Tibial artery (tissue), 4 donors: ENCODE results near the gene AJM1.
A peak's percentile ranks its signal among the peaks of the same experiment; 100 is the strongest.
"Not testable (repeated sequence)": the region's sequence is repeated elsewhere in the genome, so short reads cannot be mapped to it uniquely, and the experiment has no call there.

Experiments
- DNase-seq, 2 donors: peaks; one replicate each; pipeline ENCODE4 v3.0.0-alpha.2; 2019
- H3K27ac ChIP-seq, 2 donors: fragments of 200-600 bp; sonication (generic) in 1 of 2; 1 replicate in 1 of 2; 2 replicates in 1 of 2; pipeline ENCODE4 v1.5.1; 2018 to 2019; ENCODE audit warnings: mild to moderate bottlenecking in 1 of 2
- H3K27me3 ChIP-seq, 2 donors: fragments of 200-600 bp; sonication (generic) in 1 of 2; one replicate each; pipeline versions ENCODE4 v1.5.1 to v1.6.0; 2016 to 2019
- H3K36me3 ChIP-seq, 3 donors: fragments of 200-600 bp; sonication (generic) in 2 of 3; one replicate each; pipeline ENCODE4 v1.5.1; 2016 to 2019; ENCODE audit warnings: mild to moderate bottlenecking in 2 of 3
- H3K4me1 ChIP-seq, 4 donors: fragments of 200-600 bp; sonication (generic) in 2 of 4; 1 replicate in 3 of 4; 2 replicates in 1 of 4; pipeline ENCODE4 v1.5.1; 2016 to 2019
- H3K4me3 ChIP-seq, 2 donors: fragments of 200-600 bp; sonication (generic) in 1 of 2; 1 replicate in 1 of 2; 2 replicates in 1 of 2; pipeline ENCODE4 v1.5.1; 2018 to 2019; ENCODE audit warnings: mild to moderate bottlenecking in 2 of 2
- H3K9me3 ChIP-seq, 3 donors: fragments of 200-600 bp; sonication (generic) in 1 of 3; one replicate each; pipeline ENCODE4 v1.5.1; 2016 to 2019
- intact Hi-C: fragments of 100-400 bp; cut with DNase I; formaldehyde crosslinking; loops from one replicate; pipeline ENCODE4 v1.15.0; 2023; ENCODE audit warnings: low total_unique reads
- TF ChIP-seq, protein P1 (sequence below), 2 experiments: fragments of 200-600 bp in 1 of 2; fragments of 450-650 bp in 1 of 2; IDR thresholded peaks; one replicate each; pipeline ENCODE4 v1.5.1; 2017 to 2019; ENCODE audit warnings: antibody characterized with exemption in 2 of 2, mild to moderate bottlenecking in 1 of 2, moderate library complexity in 1 of 2

Gene AJM1

DNA sequence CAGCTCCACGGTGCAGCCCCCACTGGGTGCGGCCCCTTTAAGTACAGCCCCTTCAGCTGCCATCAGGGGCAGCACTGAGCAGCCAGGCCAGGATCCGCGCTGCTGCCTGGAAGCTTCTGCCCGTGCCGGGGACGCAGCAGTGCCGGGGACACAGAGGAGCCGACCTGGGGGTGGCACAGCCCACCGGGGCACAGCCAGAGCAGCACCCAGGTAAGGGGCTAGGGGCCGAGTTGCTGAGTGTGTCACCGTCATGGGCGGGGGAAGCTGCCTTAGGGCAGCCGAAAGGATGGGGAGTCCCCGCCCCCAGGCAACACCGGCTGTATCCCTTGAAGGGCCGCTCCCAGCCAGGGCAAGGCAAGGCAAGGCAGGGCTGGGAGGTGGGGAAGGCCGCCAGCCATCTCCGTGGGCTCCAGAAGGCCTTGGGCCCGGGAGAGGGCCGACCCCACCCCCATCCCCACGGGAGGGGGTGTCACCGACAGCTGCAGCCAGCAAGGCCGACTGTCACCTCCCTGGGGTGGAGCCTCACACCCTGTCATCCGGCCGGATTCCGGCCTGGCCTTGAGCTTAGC, at the start of gene AJM1:
Gene AJM1, plus strand, starts transcription at position 99 of the 569 bp plus-strand sequence. CDS start 1,937 bp downstream, outside the sequence.
- Histone ChIP-seq H3K27me3 (peaks cover 3 to 47% of the 10 kb centered on the region in 2 donors), H3K27ac (peak within 1 kb of the TSS in 1 of 2 donors; percentile 26), H3K4me1 (peaks cover 0 to 71% (median 50%) of the 10 kb centered on the region in 4 donors), H3K36me3 (peaks cover 12 to 38% (median 21%) of the 10 kb centered on the region in 3 donors), H3K4me3 (peak within 1 kb of the TSS; percentile 35 to 51)
- intact Hi-C loops, result loop anchor here (5.0 kb wide), 2 partner anchors 35 to 185 kb away; partner anchors contain the start of genes ABCA2 and RABL6
- peak; percentile 69 to 84 for DNase-seq
- not testable (repeated sequence) for H3K9me3 ChIP-seq
- TF ChIP-seq, protein P1, sequence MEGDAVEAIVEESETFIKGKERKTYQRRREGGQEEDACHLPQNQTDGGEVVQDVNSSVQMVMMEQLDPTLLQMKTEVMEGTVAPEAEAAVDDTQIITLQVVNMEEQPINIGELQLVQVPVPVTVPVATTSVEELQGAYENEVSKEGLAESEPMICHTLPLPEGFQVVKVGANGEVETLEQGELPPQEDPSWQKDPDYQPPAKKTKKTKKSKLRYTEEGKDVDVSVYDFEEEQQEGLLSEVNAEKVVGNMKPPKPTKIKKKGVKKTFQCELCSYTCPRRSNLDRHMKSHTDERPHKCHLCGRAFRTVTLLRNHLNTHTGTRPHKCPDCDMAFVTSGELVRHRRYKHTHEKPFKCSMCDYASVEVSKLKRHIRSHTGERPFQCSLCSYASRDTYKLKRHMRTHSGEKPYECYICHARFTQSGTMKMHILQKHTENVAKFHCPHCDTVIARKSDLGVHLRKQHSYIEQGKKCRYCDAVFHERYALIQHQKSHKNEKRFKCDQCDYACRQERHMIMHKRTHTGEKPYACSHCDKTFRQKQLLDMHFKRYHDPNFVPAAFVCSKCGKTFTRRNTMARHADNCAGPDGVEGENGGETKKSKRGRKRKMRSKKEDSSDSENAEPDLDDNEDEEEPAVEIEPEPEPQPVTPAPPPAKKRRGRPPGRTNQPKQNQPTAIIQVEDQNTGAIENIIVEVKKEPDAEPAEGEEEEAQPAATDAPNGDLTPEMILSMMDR (IDR thresholded peaks at IDR 0.05), result peak; percentile 87 to 93

DNA sequence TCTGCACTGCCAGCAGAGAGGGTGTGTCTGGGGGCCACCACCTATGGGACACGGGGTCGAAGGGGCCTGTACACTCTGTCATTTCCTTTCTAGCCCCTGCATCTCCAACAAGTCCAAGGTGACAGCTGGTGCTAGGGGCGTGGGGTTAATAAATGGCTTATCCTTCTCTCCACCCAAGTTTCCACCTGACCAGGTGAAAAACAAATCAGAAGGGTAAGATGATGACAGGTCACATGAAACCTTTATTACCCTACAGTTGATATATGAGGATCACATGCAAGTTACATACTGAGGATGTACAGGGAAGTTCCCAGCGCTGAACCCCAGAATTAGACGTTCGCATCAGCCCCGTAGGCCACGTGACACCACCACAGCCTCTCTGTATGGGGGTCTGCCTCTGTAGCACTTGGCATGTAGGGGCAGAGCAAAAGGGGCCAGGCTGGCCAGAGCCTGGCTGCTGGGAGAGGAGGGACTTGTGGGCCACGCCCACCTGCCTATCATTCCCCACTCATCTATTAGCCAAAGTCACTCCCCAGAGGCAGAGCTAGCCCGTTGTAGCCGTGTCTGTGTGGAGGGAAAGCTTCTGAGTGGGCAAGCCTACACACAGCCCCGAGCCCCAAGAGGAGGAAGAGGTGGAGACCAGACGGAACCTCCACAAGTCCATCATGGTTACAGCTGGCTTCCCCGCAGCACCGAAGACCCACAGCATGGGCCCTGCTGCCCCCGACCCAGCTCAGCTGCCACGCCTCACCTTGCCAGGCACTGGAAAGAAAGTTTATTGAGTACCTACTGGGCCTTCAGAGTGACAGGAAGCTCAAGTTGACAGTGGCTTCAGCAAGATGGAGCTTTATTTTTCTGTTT, 49.0 kb upstream of the AJM1 start:
- no peak for DNase-seq
- peaks cover 0 to 33% (median 13%) of the 10 kb centered on the region in 4 donors for H3K4me1 ChIP-seq
- no peaks in the 10 kb centered on the region for H3K9me3 ChIP-seq
- TF ChIP-seq, protein P1 (IDR thresholded peaks at IDR 0.05), result no peak
- H3K27me3 ChIP-seq, result peaks cover 0 to 34% of the 10 kb centered on the region in 2 donors
- H3K36me3 ChIP-seq, result peaks cover 0 to 19% (median 0%) of the 10 kb centered on the region in 3 donors
- H3K27ac ChIP-seq, result no peak overlapping the region
- intact Hi-C loops, result loop anchor here (5.0 kb wide), 1 partner anchor 149 kb away; the partner anchor contains the start of gene FBXW5
- no peak overlapping the region for H3K4me3 ChIP-seq

DNA sequence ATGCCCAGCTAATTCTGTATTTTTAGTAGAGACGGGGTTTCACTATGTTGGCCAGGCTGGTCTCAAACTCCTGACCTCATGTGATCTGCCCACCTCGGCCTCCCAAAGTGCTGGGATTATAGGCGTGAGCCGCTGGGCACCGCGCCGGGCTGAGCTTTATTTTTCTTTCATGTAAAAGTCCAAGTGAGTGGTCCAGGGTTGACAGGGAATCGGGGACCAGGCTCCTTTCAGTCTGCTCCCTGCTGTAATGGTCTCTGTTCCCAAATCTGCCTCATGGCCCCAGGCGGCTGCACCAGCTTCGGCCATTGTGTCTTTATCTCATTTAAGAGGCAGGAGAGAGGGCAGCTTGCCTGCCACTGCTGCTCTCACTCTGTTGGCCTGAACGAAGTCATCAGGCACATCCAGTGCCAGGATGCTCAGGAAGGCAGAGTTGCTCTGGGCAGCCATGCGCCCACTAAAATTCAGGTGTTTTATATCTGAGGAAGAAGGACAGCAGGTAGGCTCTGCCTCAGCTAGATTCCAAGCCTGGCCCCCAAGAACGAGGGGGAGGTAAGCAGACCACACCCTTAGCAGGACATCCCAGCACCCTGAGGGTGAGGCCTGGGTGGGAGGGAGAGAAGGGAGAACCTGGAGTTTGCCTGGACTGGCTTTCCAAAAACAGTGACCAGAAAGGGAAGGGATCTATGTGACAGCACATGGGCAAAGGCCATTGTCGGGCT, 47.8 kb upstream of the AJM1 start:
- peaks cover 0 to 36% (median 14%) of the 10 kb centered on the region in 4 donors for H3K4me1 ChIP-seq
- intact Hi-C loops, result loop anchor here (5.0 kb wide), 1 partner anchor 148 kb away; the partner anchor contains the start of gene FBXW5

DNA sequence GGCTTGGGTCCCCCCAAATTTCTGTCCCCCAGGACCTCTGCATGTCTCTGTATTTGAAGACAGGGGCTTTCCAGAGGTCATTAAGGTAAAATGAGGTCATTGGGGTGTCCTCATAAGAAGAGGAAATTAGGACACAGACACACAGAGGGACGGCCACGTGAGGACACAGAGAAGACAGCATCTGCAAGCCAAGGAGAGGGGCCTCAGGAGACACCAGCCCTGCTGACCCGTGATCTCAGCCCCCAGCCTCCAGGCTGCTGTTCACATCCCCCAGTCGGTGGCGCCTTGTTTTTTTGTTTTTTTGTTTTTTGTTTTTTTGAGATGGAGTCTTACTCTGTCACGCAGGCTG, 47.3 kb upstream of the AJM1 start:
- Histone ChIP-seq H3K27me3 (peaks cover 0 to 50% of the 10 kb centered on the region in 2 donors), H3K27ac (no peak overlapping the region), H3K9me3 (no peaks in the 10 kb centered on the region), H3K4me3 (no peak overlapping the region), H3K4me1 (peaks cover 0 to 41% (median 19%) of the 10 kb centered on the region in 4 donors), H3K36me3 (peaks cover 0 to 19% (median 0%) of the 10 kb centered on the region in 3 donors)
- no peak for DNase-seq
- TF ChIP-seq, protein P1 (IDR thresholded peaks at IDR 0.05), result no peak
- intact Hi-C loops, result loop anchor here (5.0 kb wide), 1 partner anchor 147 kb away; the partner anchor contains the start of gene FBXW5

More for the DNA sequence above, 47.8 kb upstream of the AJM1 start:
- peaks cover 0 to 45% of the 10 kb centered on the region in 2 donors for H3K27me3 ChIP-seq
- no peak overlapping the region for H3K27ac ChIP-seq
- DNase-seq, result no peak
- H3K4me3 ChIP-seq, result no peak overlapping the region
- H3K36me3 ChIP-seq, result peaks cover 0 to 19% (median 0%) of the 10 kb centered on the region in 3 donors
- H3K9me3 ChIP-seq, result no peaks in the 10 kb centered on the region
- TF ChIP-seq, protein P1 (IDR thresholded peaks at IDR 0.05), result no peak

DNA sequence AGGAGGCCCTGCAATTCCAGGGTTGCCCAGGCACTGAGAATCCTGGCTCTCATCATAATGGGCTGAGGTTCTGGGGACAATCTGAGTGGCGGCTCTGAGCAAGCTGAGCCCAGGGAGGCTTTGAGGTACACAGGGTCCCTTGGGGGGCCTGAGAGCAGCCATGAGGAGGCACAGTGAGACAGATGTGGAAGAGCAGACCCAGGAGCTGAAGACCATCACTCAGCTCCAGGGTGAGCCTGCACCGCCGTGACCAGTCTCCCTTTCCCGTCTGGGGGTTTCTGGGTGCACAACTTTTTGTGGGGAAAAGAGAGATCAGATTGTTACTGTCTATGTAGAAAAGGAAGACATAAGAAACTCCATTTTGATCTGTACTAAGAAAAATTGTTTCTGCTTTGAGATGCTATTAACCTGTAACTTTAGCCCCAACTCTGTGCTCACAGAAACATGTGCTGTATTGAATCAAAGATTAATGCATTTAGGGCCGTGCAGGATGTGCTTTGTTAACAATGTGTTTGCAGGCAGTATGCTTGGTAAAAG, 46.0 kb upstream of the AJM1 start, which contains the start of gene CCDC183:
Gene CCDC183, plus strand, starts transcription at position 101 of the 537 bp plus-strand sequence. Its CDS starts 60 bp downstream, at position 161.
- Histone ChIP-seq H3K4me1 (peaks cover 0 to 47% (median 26%) of the 10 kb centered on the region in 4 donors), H3K27me3 (peaks cover 0 to 64% of the 10 kb centered on the region in 2 donors)

DNA sequence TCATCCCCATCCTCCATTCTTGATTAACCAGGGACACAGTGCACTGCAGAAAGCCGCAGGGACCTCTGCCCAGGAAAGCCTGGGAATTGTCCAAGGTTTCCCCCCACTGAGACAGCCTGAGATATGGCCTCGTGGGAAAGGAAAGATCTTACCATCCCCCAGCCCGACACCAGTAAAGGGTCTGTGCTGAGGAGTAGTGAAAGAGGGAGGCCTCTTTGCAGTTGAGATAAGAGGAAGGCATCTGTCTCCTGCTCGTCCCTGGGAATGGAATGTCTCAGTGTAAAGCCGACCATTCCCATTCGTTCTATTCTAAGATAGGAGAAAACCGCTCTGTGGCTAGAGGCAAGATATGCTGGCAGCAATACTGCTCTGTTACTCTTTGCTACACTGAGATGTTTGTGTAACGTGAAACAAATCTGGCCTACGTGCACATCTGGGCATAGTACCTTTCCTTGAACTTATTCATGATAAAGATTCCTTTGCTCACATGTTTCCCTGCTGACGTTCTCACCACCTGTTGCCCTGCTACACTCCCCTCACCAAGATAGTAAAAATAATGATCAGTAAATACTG, 45.4 kb upstream of the AJM1 start:
- intact Hi-C loops, DNase-seq, H3K9me3 ChIP-seq, H3K27ac ChIP-seq, H3K4me3 ChIP-seq: not testable (repeated sequence)
- H3K36me3 ChIP-seq, result peaks cover 0 to 19% (median 0%) of the 10 kb centered on the region in 3 donors
- H3K4me1 ChIP-seq, result peaks cover 0 to 44% (median 23%) of the 10 kb centered on the region in 4 donors
- peaks cover 0 to 69% of the 10 kb centered on the region in 2 donors for H3K27me3 ChIP-seq

More for the DNA sequence above, 46.0 kb upstream of the AJM1 start, which contains the start of gene CCDC183:
- Histone ChIP-seq H3K27ac (no peak within 1 kb of the TSS), H3K9me3 (no peaks in the 10 kb centered on the region), H3K4me3 (no peak within 1 kb of the TSS), H3K36me3 (peaks cover 0 to 19% (median 0%) of the 10 kb centered on the region in 3 donors)
- intact Hi-C loops, result no loop called here
- DNase-seq, result no peak
- TF ChIP-seq, protein P1 (IDR thresholded peaks at IDR 0.05), result no peak
